DMS79 (cell line): ENCODE measurements around the gene FAM174C.

Source experiments
- DNase-seq: peaks from one replicate; lab custom pipeline; 2025; lab: John Stamatoyannopoulos, UW

The FAM174C gene

DNA sequence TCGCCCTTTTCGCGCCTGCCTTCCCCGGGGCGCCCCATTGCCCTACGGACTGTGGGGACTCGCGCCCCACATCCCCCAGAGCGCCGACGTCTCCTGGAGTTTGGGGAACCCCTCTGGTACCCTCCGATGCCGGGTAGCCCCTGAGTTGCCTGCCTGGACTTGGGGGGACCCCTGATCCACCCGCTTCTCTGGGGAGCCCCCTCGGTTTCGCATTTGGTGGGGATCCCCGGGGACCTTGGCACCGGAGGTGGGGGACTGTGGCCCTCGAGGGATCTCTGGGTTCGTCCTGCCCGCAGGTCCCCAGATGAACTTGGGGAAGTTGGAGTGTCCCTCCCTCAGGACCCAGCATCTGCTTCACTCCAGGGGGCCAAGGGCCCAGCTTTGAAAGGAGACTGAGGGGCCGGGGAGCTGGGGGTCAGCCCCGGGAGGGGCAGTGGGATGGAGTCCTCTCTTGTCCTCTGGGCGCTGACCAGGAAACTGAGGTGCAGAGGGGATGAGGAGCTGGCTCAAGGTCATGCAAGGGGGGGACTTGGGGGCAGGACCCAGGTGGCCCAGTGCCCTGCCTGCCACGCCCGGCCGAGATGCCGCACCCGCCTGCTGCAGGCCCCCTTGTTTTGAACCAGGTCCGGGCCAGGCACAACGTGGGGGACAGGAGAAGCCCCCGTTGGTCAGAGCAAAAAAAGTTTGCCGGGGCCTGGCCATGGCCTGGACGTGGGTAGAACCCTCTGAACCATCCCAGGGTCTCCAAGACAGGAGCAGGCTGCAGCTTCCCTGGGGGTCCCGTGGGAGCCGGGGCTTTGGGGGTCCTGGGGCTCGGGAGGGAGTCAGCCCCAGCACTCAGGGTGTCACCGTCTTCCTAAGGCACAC, 11.4 kb downstream of the FAM174C start:
- no peak for DNase-seq

DNA sequence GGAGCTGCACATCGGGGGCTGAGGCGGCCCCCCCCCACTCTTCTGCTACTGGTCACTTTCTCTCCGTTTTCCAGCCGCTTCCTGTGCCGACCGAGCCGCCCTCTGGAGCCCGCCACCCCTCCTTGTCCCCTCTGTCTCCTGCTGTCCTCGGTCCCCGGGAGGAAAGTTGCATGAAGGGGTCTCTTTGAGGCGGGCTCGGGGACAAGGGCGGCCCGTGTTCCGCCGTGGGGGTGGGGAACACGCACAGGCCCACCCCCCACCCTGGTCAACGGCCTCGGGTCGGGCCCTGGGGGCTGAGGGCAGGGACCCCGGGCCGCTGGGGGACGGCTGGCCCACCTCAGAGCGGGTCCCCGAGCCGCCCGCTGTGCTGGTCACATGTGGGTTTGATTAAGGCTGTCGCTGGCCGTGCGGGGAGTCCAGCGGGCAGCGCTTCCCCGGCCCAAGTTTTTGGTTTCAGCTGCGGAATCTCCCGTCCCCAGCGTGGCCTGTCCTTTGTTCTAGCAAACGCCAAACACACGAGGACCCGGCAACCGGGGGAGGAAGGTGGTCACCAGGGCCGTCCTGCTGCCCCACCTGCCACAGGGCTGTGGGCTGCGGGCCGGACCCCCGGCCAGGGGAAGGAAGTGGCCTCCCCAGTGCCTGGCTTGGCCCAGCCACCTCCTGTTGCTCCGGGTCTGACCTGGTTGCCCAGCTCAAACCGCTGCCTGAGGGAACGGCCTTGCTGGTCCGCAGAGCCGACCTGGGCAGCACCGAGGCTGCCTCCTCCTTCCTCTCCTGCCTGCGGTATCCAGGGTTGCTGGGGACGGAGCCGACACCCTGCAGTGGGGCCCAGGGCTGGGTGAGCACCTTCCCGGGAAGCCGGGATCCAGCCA, 12.3 kb downstream of the FAM174C start:
- DNase-seq, result no peak

DNA sequence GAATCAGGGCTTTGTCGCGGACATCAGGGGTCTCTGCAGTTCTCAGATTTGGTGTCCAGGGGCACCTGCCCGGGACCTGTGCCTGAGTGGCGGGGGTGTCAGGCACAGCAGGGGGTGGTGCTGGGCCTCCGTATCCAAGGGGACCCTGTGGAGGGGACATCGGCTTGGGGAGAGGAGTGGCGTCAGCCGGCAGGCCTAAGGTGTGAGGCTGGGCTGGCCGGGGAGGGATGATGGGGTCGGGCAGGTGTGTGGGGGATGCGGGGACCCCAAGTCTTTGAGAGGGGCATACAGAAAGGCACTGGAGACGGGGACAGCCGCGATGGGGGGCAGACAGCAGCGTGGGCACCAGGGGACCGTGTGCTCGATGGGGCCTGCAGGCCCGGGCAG, 12.9 kb downstream of the FAM174C start:
- no peak for DNase-seq

DNA sequence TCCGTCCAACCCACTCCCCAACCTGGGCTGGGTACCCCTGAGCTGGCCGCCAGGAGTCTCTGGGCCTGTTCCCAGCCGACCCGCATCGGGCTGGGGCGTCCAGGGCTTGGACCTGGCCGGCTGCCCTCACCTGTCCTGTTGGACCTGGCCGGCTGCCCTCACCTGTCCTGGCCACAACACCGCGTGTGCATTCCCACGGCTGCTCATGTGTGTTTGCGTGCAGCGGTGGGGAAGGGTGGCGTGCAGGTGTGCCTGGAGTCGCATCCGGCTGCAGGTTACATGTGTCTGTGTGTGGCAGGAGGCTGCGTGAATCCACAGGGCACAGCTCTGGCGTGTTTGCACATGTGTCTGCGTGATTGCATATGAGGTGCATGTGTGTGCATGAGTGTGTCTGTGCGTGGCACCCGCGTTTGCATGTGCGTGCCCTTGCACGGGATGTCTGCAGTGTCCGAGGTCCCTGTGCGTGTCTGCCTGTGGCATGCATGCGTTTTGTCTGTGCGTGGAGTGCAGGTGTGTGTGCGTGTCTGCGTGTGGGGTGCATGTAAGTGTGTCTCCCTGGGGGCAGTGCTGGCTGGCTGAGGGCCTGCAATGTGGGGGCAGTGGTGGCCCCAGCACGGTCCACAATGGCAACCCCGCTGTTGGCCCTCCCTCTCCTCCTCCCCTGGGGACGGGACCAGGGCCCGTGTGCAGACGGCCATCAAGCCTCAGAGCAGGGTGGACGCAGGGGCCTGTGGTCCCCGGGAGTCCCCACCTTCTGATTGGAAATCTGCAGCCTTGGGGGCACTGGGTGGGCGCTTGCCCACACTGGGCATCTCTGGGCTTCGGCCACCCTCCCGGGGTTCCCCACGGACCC, 13.7 kb downstream of the FAM174C start:
- DNase-seq, result no peak

DNA sequence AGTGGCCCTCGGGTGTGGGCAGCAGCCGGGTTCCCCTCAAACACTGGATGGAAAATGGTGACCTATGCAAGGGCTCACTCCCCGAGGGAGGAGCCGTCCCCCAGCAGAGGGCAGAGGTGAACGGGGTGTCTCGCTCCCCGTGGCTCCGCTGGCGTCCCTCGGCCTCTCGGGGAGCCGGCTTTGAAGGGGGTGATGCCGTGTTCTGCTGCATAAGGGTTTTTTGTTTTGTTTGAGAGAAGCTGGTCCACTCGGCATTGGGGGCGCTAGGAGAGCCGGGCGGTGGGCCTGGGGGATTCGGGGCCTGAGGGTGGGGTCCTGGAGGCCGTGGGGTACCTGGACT, 14.3 kb downstream of the FAM174C start:
- no peak for DNase-seq

DNA sequence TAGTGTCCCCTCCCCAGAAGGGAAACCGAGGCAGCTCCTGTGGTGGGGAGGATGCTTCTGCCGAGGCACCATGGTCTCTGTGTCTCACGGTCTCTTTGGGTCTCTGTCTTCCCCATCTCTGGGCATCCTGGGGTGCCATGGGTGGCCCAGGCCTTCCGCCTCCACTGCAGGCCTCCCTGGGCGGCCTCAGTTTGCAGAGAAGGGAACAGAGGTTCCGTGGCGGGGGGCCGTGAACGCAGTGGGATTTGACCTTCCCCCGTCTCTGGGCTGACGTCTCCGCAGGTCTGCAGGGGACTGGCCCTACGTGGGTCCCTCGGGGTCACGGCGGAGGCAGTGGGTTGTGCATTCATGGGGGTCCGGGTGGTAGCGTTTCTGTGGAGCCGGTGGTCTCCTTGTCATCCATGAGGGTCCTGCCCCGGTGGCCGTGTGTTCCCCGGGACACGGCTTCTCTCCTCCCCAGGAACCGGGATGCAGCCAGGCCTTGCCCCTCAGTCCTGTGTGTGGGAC, 14.9 kb downstream of the FAM174C start:
- no peak for DNase-seq

DNA sequence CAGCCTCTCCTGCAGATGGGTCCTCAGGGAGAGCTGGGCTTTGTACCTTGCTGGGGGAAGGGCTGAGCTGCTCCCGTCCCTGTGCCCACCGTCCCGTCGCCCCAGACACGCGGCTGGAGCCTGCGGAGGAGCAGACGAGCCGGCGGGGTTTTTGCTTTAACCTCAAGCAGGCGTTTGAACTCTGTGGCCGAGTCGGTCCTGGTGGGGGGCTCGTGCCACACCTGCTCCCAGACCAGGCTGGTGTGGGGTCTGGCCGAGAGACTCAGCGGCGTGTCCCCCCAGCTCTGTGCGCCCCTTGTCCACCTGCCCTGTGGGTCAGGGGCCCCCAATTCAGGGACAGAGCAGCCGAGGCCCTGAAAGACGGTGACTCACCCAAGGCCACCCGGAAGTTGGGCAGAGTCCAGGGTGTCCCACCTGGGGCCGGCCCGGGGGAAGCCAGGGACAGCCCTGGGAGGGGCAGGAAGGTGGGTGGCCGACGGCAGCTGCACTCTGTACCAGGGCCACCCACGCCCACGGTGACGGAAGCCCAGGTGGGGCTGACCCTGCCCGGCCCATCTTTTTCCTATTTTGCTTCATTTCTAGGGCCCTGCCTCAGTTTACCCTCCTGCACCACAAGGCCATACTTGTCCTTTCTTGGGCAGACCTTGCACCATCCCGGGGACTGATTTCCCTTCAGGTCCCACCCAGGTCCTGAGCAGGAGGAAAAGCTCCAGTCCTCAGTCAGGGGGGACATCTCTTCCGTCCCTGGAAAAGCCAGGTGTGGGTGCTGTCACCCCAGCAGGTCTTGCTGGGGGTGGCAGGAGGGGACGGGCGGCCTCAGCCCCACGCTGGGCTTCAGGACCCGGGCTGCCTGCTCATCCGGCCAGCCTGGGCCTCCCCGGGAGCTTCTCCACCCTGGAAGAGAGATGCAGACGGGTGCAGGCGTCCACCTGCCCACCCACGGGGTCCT, 15.6 kb downstream of the FAM174C start:
- no peak for DNase-seq

DNA sequence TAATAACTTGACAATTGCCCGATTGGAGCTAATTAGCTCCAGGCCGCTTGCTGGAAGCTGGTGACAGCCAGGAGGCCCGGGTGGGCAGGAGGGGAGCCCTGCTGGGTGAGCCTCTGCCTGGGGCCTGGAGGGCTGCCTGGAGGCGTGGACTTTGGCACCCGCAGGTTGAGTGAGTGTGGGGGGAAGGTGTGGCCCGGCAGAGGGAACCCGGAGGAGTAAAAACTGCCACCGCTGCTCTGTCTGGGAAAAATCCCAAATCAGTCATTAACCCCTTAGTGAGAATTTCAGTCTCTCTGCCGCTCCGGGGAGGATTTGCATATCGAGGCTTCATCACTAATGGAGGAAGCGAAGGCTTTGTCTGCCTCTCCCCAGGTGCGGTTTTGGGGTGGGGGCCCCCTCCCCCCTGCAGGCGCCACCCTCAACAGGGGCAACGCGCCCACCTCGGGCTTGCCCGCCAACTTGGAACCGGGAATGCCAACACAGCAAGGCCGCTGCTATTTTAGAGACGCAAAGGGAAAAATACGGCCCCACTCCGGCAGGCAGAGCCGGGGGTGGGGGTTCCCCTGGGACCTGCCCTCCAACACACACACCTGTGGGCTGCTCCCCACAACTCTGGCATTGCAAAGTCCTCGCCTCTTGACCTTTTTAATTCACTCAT, 16.6 kb downstream of the FAM174C start:
- no peak for DNase-seq

DNA sequence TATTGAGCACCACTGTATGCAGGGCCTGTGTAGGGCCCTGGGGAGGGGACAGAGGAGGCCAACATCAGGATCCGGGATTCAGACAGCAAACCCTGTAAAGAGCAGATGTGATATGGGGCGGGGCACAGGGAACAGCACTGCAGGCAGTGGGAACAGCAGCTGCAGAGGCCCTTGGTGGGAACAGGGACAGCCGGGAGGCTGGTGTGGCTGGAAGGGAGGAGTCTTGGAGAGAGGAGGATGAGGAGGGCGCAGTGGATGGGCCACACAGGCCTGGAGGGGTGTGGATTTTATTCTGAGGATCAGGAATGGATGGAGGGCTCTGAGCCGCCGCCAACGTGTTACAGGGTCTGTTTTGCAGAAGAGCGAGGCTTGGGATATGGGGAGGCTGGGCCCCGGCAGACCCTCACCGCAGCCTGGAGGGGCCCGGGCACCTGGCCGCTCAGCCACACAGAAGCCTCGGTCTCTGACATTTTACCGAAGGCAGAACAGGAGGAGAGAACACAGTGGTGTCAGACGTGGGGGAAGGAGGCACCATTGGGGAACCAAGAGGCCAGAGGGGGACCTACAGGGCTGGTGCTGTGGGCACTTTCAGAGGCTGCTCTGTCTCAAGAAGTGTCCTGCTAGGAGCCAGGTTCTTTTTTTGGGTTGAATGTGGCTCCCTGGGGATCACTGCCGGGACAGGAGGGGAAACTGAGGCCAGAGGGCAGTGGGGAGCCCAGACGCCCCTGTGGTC, 17.3 kb downstream of the FAM174C start:
- no peak for DNase-seq

DNA sequence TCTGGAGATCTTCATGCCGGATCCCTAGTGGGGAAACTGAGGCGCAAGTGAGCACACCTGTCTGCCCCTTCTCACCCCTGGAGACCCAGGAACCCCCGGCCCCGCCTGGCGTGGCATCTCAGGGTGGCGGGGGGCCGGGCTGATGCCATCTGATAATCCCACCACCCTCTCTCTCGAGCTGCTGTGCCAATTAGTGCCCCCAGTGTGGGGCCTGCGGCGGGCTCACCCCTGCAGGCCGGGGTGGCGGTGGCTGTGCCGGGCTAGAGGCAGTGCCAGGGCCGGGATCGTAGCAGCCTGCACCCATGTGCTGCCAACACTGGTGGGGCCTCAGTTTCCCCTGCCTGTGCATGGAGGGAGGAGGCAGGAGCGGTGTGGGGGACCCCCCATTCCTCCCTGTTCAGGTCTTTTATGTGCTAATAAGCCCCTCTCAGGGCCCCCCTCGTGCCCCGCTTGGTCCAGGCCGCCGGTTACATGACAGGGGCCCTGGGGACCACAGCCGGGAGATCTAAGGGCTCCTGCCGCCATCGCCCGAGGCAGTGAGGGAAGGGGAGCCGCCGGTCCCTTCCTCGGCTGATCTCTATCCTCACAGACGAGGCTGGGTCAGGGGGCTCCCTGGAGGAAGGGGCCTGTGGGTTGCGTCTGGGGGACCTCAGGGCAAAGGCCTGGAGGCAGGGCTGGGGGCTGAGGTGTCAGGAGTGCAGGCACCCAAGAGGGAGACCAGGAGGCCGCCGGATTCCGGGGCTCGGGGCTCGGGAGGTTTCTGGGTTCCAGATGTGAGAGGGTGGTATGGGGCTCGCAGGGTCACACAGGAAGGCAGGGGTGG, 18.7 kb downstream of the FAM174C start:
- DNase-seq, result no peak

DNA sequence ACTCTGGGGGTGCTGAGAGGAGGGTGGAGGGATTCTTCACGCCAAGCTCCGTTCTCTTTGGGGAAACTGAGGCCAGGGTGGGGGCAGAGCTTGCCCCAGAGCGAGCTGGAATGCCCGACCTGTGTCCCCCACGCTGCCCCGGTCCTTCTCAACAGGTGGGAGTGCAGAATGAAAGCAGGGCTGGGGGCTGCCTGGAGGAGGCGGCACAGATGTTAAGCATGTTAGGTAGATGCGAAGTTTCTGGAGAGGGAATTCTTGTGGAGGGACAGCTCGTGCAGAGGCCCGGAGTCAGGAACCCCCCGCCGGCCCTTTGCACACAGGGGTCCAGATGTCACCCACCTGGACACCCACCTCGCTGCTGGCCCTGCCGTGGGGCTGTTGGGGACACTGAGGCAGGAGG, 19.4 kb downstream of the FAM174C start:
- DNase-seq, result no peak

DNA sequence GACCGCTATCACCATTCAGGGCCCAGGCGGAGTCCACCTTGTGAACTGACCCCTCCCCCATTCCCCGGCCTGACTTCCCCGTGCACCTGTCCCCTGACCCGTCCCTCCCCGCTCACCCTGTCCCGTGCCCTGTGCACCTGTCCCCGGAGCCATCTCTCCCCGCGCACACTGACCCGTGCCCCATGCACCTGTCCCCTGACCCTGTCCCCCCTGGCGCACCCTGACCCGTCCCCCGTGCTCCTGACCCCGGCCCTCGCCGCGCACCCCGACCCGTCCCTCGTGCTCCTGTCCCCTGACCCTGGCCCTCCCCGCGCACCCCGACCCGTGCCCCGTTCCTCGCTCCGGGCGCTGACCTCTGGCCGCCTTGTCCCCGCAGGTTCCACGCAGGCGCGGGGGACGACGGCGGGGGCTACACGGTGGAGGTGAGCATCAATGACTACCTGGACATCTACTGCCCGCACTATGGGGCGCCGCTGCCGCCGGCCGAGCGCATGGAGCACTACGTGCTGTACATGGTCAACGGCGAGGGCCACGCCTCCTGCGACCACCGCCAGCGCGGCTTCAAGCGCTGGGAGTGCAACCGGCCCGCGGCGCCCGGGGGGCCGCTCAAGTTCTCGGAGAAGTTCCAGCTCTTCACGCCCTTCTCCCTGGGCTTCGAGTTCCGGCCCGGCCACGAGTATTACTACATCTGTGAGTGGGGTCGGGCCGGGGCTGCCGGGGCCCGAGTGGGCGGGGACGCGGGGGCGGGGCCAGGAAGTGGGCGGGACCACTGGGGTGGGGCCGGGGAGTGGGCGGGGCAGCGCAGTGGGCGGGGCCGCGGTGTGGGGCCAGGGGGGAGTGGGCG, 20.1 kb downstream of the FAM174C start:
- no peak for DNase-seq

DNA sequence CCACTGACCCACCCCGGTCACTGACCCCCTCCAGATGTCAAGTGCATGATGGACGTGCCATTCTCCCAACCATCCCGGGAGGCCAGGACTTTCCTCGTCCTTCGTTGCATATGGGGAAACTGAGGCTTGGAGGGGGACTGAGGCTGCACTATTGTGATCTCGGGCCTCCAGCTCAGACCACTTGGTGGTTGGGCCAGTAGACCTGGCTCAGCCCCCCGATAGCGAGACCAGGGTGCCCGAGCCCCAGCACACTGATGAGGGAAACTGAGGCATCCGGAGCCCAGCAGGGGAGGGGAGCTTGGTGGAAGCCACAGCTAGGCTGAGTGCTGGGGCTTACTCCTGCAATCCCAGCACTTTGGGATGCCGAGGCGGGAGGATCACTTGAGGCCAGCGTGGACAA, 20.7 kb downstream of the FAM174C start:
- DNase-seq, result no peak

DNA sequence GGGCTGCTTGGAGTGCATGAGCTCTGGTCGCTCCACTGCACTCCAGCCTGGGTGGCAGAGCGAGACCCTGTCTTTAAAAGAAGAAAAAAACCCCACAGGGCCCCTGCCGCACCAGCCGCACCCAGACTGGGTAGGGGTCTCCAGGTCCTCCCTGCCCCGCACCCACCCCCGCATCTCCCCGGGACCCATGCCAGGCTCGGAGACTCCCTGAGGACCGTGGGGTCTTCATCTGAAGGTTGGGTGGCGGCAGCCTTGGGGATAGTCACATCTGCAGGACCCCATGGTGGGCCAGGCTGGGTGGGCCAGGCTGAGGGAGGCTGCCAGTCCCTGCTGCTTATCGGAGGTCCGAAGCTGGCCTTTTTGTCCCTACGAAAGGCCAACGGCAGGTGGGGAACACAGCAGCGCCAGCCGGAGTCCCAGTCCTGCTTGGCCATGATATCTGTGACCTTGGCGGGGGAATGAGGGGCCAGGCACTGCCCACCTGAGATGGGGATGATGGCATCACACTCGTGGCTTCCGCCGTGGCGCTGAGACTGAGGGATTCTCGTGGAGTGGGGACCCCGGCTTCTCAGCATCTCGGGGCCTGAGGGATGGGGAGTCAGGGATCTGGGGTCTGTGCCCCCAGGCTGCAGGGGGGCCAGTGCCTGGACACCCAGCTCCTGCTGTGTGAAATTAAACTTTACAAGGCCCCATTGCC, 21.4 kb downstream of the FAM174C start:
- DNase-seq, result no peak

DNA sequence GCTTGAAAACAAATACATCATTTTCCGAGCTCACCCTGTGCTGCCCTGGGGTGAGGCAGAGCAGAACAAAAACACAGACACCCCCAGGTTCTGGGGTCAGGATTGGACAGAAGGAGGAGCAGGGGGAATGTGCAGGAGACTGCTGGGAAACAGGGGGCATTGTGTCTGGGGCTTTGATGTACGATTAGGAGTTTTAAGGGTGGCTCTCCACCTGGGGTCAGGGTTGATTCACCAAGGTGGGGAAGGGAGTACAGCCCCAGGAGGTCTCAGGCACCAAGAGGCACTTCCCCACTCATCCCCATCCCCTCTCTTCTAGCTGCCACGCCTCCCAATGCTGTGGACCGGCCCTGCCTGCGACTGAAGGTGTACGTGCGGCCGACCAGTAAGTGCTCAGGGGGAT, 22.9 kb downstream of the FAM174C start:
- DNase-seq, result no peak

DNA sequence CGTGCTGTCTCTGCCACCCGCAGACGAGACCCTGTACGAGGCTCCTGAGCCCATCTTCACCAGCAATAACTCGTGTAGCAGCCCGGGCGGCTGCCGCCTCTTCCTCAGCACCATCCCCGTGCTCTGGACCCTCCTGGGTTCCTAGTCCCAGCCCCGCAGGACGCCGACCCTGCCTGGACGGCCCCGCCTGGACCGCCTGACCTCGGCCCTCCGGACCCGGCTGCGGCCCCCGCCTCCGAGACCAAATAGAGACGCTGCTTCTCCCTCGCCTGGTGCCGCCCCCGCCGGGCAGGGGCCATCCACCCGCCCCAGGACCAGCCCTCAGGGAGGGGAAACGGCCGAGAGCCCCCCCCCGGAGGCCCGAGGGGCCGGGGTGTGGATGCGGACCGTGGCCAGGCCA, 24.5 kb downstream of the FAM174C start:
- DNase-seq, result no peak

DNA sequence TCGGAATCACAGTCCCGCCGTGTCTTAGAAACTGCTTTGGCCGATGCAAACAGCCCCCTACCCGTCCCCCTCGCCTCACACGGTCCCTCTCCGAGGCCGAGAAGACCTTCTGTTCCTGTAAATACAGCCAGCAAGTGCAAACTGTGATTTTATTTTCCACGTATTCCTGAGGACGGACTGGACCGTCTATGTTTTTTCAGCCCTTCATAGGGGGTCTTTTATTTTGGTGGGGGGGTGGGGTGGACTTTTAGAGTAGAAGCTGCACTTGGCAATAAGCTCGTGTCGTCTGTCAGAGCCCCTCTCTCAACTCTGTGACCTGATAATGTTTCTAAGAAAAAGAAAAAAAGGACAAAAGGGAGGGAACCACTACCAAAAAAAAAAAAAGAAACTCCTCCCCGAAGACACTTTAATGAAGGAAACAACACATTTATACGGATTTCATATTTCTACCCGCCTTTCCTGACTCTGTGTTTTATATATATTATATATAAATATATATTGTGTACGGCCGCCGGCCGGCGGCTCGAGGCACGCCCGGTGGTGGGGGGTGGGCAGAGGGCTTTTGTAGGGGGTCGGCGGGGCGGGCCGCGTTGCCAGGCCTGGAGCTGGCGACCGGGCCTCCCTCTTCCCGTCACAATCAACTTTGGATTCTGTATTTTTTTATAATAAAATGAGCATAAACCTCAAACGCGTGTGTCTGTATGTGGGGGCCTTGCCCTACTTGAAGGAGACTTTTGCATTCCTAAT, 25.6 kb downstream of the FAM174C start:
- no peak for DNase-seq
